ENCODE measurements around the gene ITPRID1. TPM values are rescaled to one million over a fixed set of nuclear protein-coding genes. Genes with fewer than 3 reads are reported as not detected.

Gene ITPRID1
- not detected for total RNA-seq (2013)
- polyA plus RNA-seq, result not detected
- polyA minus RNA-seq, result not detected in 2 replicates
- total RNA-seq, result 0 to 2.4 (median 0.13) reads per million in 11 experiments

DNA sequence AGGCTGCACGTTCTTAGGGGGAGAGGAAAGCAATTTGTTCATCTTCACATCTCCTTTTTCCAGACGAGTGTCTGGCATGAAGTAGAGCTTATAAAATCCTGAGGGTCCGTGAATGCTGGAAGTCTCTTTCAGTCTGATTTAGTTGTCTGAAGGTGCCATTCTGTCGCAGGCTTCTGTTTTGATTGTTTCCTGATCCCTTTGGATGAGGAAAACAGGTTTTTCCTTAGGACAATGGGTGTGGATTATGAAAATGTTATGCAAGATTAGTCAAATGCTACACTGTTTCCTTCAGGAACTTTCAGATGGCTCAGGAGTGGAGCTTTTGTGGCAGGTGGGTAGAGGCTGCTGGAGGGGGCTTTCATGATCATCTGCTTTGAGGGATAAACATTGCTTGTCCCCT is at the start of gene ITPRID1:
Gene ITPRID1, plus strand, starts transcription at position 301 of the 400 bp plus-strand sequence. CDS start 38,935 bp downstream, outside the sequence.
- Histone ChIP-seq H4K20me1 (ENCODE audit: insufficient read depth, low read length) (no peaks in the 10 kb centered on the region), H3K27ac (ENCODE audit: low read depth in 1 of 2, low read length in 2 of 2) (no peak within 1 kb of the TSS), H3K79me2 (ENCODE audit: insufficient read depth, low read length) (no peaks in the 10 kb centered on the region), H3K4me1 (ENCODE audit: control insufficient read depth in 1 of 2, insufficient read depth in 2 of 2, low read length in 2 of 2) (no peaks in the 10 kb centered on the region), H3K9me3 (replicated peaks in 1 of 2; ENCODE audit: control insufficient read depth in 1 of 2, insufficient read depth in 1 of 2, low read length in 2 of 2) (peaks cover 0 to 7% of the 10 kb centered on the region in 2 donors), H2AFZ (ENCODE audit: insufficient read depth, low read depth, low read length, poor library complexity, severe bottlenecking) (no peak within 1 kb of the TSS), H3K4me3 (replicated peaks in 1 of 3; ENCODE audit: low read depth in 2 of 3, low read length in 3 of 3) (no peak within 1 kb of the TSS), H3K9ac (ENCODE audit: insufficient read depth, low read length, poor library complexity, severe bottlenecking) (no peak within 1 kb of the TSS), H3K4me2 (replicated peaks; ENCODE audit: extremely low read depth, low read length, poor library complexity, severe bottlenecking) (no peak within 1 kb of the TSS), H3K27me3 (ENCODE audit: control insufficient read depth in 2 of 2, insufficient read depth in 2 of 2, low read length in 2 of 2) (no peaks in the 10 kb centered on the region), H3K36me3 (replicated peaks in 1 of 2; ENCODE audit: control insufficient read depth in 1 of 2, insufficient read depth in 2 of 2, low read length in 2 of 2) (no peaks in the 10 kb centered on the region)
- TF ChIP-seq, protein P1, sequence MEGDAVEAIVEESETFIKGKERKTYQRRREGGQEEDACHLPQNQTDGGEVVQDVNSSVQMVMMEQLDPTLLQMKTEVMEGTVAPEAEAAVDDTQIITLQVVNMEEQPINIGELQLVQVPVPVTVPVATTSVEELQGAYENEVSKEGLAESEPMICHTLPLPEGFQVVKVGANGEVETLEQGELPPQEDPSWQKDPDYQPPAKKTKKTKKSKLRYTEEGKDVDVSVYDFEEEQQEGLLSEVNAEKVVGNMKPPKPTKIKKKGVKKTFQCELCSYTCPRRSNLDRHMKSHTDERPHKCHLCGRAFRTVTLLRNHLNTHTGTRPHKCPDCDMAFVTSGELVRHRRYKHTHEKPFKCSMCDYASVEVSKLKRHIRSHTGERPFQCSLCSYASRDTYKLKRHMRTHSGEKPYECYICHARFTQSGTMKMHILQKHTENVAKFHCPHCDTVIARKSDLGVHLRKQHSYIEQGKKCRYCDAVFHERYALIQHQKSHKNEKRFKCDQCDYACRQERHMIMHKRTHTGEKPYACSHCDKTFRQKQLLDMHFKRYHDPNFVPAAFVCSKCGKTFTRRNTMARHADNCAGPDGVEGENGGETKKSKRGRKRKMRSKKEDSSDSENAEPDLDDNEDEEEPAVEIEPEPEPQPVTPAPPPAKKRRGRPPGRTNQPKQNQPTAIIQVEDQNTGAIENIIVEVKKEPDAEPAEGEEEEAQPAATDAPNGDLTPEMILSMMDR (IDR thresholded peaks at IDR 0.05), result no peak
- WGBS (ENCODE audit: insufficient coverage), result 74% methylated on average over 3 of the region's 4 CpGs
- intact Hi-C loops (cut with micrococcal nuclease), result no loop called here
- H3K36me3 Mint-ChIP-seq, result no peaks in the 10 kb centered on the region
- H3K4me3 Mint-ChIP-seq, result no peak within 1 kb of the TSS
- DNase-seq, result no peak
- no peaks in the 10 kb centered on the region for H3K4me1 Mint-ChIP-seq
- no peak within 1 kb of the TSS for H3K27ac Mint-ChIP-seq
- no peaks in the 10 kb centered on the region for H3K27me3 Mint-ChIP-seq (ENCODE audit: low read depth in 3 of 3)
- H3K9me3 Mint-ChIP-seq, result peaks cover 3 to 16% (median 7%) of the 10 kb centered on the region in 7 donors

DNA sequence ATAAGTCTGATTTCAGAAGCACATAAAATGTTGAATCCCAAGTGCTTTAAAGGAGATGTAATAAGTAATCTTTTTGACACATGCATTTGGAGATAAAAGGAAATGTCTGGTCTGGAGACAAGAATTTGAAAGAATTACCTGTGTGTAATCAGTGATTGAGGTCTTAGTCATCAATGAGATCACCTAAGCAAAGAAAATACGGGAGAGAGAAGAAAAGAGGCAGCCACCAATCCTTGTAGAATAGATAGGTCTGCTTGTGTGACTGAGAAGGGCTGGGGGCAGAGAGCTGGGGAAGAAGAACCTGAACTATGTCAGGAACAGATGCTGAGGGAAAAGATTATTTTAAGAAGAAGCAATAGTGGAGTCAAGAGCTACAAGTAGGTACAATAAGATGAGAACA is 49.3 kb upstream of the ITPRID1 start:
- H2AFZ ChIP-seq (ENCODE audit: insufficient read depth, low read depth, low read length, poor library complexity, severe bottlenecking), result no peak overlapping the region
- no peak for DNase-seq
- H3K27ac ChIP-seq (ENCODE audit: low read depth in 1 of 2, low read length in 2 of 2), result no peak overlapping the region
- H3K4me3 Mint-ChIP-seq, result no peak overlapping the region
- no peak overlapping the region for H3K4me2 ChIP-seq (replicated peaks; ENCODE audit: extremely low read depth, low read length, poor library complexity, severe bottlenecking)
- H3K27ac Mint-ChIP-seq, result no peak overlapping the region
- no peaks in the 10 kb centered on the region for H3K79me2 ChIP-seq (ENCODE audit: insufficient read depth, low read length)
- no peaks in the 10 kb centered on the region for H3K4me1 Mint-ChIP-seq
- H3K9me3 Mint-ChIP-seq, result no peaks in the 10 kb centered on the region
- no peaks in the 10 kb centered on the region for H3K36me3 ChIP-seq (replicated peaks in 1 of 2; ENCODE audit: control insufficient read depth in 1 of 2, insufficient read depth in 2 of 2, low read length in 2 of 2)
- H3K9me3 ChIP-seq (replicated peaks in 1 of 2; ENCODE audit: control insufficient read depth in 1 of 2, insufficient read depth in 1 of 2, low read length in 2 of 2), result no peaks in the 10 kb centered on the region
- no peak overlapping the region for H3K4me3 ChIP-seq (replicated peaks in 1 of 3; ENCODE audit: low read depth in 2 of 3, low read length in 3 of 3)
- TF ChIP-seq, protein P1 (IDR thresholded peaks at IDR 0.05), result no peak
- intact Hi-C loops (cut with micrococcal nuclease), result no loop called here
- H3K9ac ChIP-seq (ENCODE audit: insufficient read depth, low read length, poor library complexity, severe bottlenecking), result no peak overlapping the region
- WGBS (ENCODE audit: insufficient coverage), result 73% methylated on average over 1 of the region's 1 CpG
- no peaks in the 10 kb centered on the region for H3K27me3 ChIP-seq (ENCODE audit: control insufficient read depth in 2 of 2, insufficient read depth in 2 of 2, low read length in 2 of 2)
- H3K36me3 Mint-ChIP-seq, result no peaks in the 10 kb centered on the region
- no peaks in the 10 kb centered on the region for H3K4me1 ChIP-seq (ENCODE audit: control insufficient read depth in 1 of 2, insufficient read depth in 2 of 2, low read length in 2 of 2)
- H4K20me1 ChIP-seq (ENCODE audit: insufficient read depth, low read length), result no peaks in the 10 kb centered on the region
- peaks cover 3 to 12% (median 6%) of the 10 kb centered on the region in 3 donors for H3K27me3 Mint-ChIP-seq (ENCODE audit: low read depth in 3 of 3)
